ENCODE results near the gene CADPS2.

DNA sequence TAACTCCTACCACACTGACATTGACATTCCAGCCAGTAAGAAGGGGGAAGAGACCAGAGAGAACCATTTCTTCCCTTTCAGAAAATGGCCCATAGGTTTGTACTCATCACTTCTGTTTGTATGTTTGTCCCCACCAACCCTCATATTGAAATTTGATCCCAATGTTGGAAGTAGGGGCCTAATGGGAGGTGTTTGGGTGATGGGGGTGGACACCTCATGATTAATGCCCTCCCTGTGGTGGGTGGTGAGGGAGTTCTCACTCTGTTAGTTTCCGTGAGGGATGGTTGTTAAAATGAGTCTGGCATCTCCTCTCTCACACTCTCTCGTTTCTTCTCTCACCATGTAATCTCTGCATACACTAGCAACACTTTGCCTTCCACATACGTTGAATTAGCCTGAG, 21.4 kb downstream of the CADPS2 start:
- TF ChIP-seq, protein P1, sequence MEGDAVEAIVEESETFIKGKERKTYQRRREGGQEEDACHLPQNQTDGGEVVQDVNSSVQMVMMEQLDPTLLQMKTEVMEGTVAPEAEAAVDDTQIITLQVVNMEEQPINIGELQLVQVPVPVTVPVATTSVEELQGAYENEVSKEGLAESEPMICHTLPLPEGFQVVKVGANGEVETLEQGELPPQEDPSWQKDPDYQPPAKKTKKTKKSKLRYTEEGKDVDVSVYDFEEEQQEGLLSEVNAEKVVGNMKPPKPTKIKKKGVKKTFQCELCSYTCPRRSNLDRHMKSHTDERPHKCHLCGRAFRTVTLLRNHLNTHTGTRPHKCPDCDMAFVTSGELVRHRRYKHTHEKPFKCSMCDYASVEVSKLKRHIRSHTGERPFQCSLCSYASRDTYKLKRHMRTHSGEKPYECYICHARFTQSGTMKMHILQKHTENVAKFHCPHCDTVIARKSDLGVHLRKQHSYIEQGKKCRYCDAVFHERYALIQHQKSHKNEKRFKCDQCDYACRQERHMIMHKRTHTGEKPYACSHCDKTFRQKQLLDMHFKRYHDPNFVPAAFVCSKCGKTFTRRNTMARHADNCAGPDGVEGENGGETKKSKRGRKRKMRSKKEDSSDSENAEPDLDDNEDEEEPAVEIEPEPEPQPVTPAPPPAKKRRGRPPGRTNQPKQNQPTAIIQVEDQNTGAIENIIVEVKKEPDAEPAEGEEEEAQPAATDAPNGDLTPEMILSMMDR (conservative IDR thresholded peaks at IDR 0.05; ENCODE audit: low read depth, low read length): no peak
- TF ChIP-seq POLR2A (IDR thresholded peaks at IDR 0.05; ENCODE audit: low read depth, low read length) (no peak), MAFK (IDR thresholded peaks at IDR 0.05; ENCODE audit: low read depth, low read length) (no peak), RFX5 (IDR thresholded peaks at IDR 0.05; ENCODE audit: low read depth, low read length) (no peak), BHLHE40 (IDR thresholded peaks at IDR 0.05; ENCODE audit: low read depth, low read length) (no peak), SMC3 (IDR thresholded peaks at IDR 0.05; ENCODE audit: low read depth, low read length) (no peak), CEBPB (IDR thresholded peaks at IDR 0.05; ENCODE audit: low read depth, low read length) (no peak), FOS (IDR thresholded peaks at IDR 0.05; ENCODE audit: low read depth, low read length) (no peak)
- TF ChIP-seq, protein P2, sequence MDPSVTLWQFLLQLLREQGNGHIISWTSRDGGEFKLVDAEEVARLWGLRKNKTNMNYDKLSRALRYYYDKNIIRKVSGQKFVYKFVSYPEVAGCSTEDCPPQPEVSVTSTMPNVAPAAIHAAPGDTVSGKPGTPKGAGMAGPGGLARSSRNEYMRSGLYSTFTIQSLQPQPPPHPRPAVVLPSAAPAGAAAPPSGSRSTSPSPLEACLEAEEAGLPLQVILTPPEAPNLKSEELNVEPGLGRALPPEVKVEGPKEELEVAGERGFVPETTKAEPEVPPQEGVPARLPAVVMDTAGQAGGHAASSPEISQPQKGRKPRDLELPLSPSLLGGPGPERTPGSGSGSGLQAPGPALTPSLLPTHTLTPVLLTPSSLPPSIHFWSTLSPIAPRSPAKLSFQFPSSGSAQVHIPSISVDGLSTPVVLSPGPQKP (IDR thresholded peaks at IDR 0.05; ENCODE audit: borderline replicate concordance, low read depth, low read length): no peak
- TF ChIP-seq, protein P3, sequence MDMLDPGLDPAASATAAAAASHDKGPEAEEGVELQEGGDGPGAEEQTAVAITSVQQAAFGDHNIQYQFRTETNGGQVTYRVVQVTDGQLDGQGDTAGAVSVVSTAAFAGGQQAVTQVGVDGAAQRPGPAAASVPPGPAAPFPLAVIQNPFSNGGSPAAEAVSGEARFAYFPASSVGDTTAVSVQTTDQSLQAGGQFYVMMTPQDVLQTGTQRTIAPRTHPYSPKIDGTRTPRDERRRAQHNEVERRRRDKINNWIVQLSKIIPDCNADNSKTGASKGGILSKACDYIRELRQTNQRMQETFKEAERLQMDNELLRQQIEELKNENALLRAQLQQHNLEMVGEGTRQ (IDR thresholded peaks at IDR 0.05; ENCODE audit: low read depth, low read length): no peak
